Small intestine (tissue), 7 donors: ENCODE measurements around the gene AOAH. TPM values are rescaled to one million over a fixed set of nuclear protein-coding genes. Genes with fewer than 3 reads are reported as not detected.

Experiments
- DNase-seq, 2 donors: peaks; one replicate each; pipeline versions ENCODE4 v3.0.0 to v3.0.0-alpha.2; 2013
- FAIRE-seq: peaks from 2 replicates; lab custom pipeline; 2012; peaks lifted over from hg19 to GRCh38; lab: Jason Lieb, UNC
- H3K27ac ChIP-seq, 3 donors: one replicate each; pipeline ENCODE4 v1.5.1; 2013; ENCODE audit warnings: low read length in 2 of 3, mild to moderate bottlenecking in 2 of 3, control low read depth in 1 of 3, inconsistent platforms in 1 of 3, low read depth in 1 of 3, moderate library complexity in 1 of 3
- H3K27me3 ChIP-seq, 3 donors: one replicate each; pipeline ENCODE4 v1.6.1; 2013; ENCODE audit warnings: low read length in 3 of 3, inconsistent platforms in 1 of 3; ENCODE audit not compliant: control insufficient read depth in 3 of 3, insufficient read depth in 3 of 3
- H3K36me3 ChIP-seq, 3 donors: one replicate each; pipeline ENCODE4 v1.6.1; 2013; ENCODE audit warnings: low read length in 3 of 3, inconsistent platforms in 1 of 3, low read depth in 1 of 3, mild to moderate bottlenecking in 1 of 3, moderate library complexity in 1 of 3; ENCODE audit not compliant: control insufficient read depth in 3 of 3, insufficient read depth in 2 of 3
- H3K4me1 ChIP-seq, 3 donors: one replicate each; pipeline ENCODE4 v1.6.1; 2013; ENCODE audit warnings: low read length in 2 of 3, inconsistent platforms in 1 of 3, low read depth in 1 of 3, mild to moderate bottlenecking in 1 of 3, moderate library complexity in 1 of 3; ENCODE audit not compliant: control insufficient read depth in 3 of 3, insufficient read depth in 2 of 3
- H3K4me3 ChIP-seq, 3 donors: one replicate each; pipeline ENCODE4 v1.5.1; 2013; ENCODE audit warnings: low read length in 3 of 3, control low read depth in 1 of 3, inconsistent platforms in 1 of 3, low read depth in 1 of 3, mild to moderate bottlenecking in 1 of 3, moderate library complexity in 1 of 3
- H3K9me3 ChIP-seq, 2 donors: one replicate each; pipeline ENCODE4 v1.6.1; 2013; ENCODE audit warnings: low read depth in 1 of 2, low read length in 1 of 2; ENCODE audit not compliant: control insufficient read depth in 2 of 2, insufficient read depth in 1 of 2
- WGBS, 3 donors: extraction: QIAGEN DNeasy Blood & Tissue Kit; methylation state at CpG; one replicate each; pipeline ENCODE4 v1.1.7; 2013; 5-methylcytosine and 5-hydroxymethylcytosine counted together
- polyA plus RNA-seq, 4 donors: library from polyadenylated mRNA; stranded (reverse) in 3 of 4; unstranded in 1 of 4; fragments of 200-250 nt in 3 of 4; fragments of 120-200 nt in 1 of 4; gene quantifications; one replicate each; pipeline versions ENCODE4 v1.2.1 to v1.2.3, GENCODE V29; 2013
- donor health status: healthy with polysubstance abuse.
- donor health status: control.
- donor health status: control.
- donor health status: Bipolar disorder and iron deficiency.
- donor health status: healthy.

AOAH gene
- polyA plus RNA-seq, 4 donors, result 2.9 to 20.4 (median 8.4) TPM

- Histone ChIP-seq H3K4me1 (peaks cover 0 to 3% (median 0%) of the 10 kb centered on the region in 3 donors), H3K27me3 (no peaks in the 10 kb centered on the region), H3K9me3 (no peaks in the 10 kb centered on the region), H3K4me3 (no peak overlapping the region), H3K36me3 (no peaks in the 10 kb centered on the region), H3K27ac (peak overlapping the region in 1 of 3 donors; percentile 33)
- no peak for FAIRE-seq
- WGBS, 3 donors, result 59 to 79% (median 63%) methylated on average over 8 of the region's 8 CpGs
- DNase-seq, result peak in 1 of 2 donors; percentile 57
Observed at GRCh38 chr7:36639826-36640225, 84.5 kb downstream of the AOAH start.

- H3K27me3 ChIP-seq, result no peaks in the 10 kb centered on the region
- no peaks in the 10 kb centered on the region for H3K36me3 ChIP-seq
- DNase-seq (no peak), FAIRE-seq (no peak)
- no peaks in the 10 kb centered on the region for H3K9me3 ChIP-seq
- WGBS, 3 donors, result 87 to 90% (median 87%) methylated on average over 3 of the region's 3 CpGs
- no peak overlapping the region for H3K4me3 ChIP-seq
- peaks cover 0 to 12% (median 2%) of the 10 kb centered on the region in 3 donors for H3K4me1 ChIP-seq
- peak overlapping the region in 2 of 3 donors; percentile 32 to 41 for H3K27ac ChIP-seq
Observed at GRCh38 chr7:36638586-36639263, 85.6 kb downstream of the AOAH start.

GRCh38 chr7:36638140-36638539, 86.2 kb downstream of the AOAH start:
- H3K27ac ChIP-seq, result no peak overlapping the region
- no peaks in the 10 kb centered on the region for H3K9me3 ChIP-seq
- FAIRE-seq (no peak), DNase-seq (no peak)
- peaks cover 0 to 13% (median 2%) of the 10 kb centered on the region in 3 donors for H3K4me1 ChIP-seq
- no peak overlapping the region for H3K4me3 ChIP-seq
- no peaks in the 10 kb centered on the region for H3K27me3 ChIP-seq
- H3K36me3 ChIP-seq, result no peaks in the 10 kb centered on the region
- WGBS, 3 donors, result 86 to 90% (median 88%) methylated on average over 5 of the region's 5 CpGs

- Histone ChIP-seq H3K27me3 (no peaks in the 10 kb centered on the region), H3K27ac (no peak overlapping the region), H3K36me3 (no peaks in the 10 kb centered on the region), H3K9me3 (no peaks in the 10 kb centered on the region), H3K4me1 (peaks cover 0 to 13% (median 2%) of the 10 kb centered on the region in 3 donors), H3K4me3 (no peak overlapping the region)
- FAIRE-seq (no peak), DNase-seq (no peak)
- WGBS, 3 donors, result 71 to 85% (median 84%) methylated on average over 4 of the region's 4 CpGs
Observed at GRCh38 chr7:36637417-36637816, 86.9 kb downstream of the AOAH start.

GRCh38 chr7:36636126-36636525, 88.2 kb downstream of the AOAH start:
- no peaks in the 10 kb centered on the region for H3K27me3 ChIP-seq
- no peaks in the 10 kb centered on the region for H3K36me3 ChIP-seq
- H3K27ac ChIP-seq, result no peak overlapping the region
- no peak overlapping the region for H3K4me3 ChIP-seq
- peaks cover 0 to 13% (median 2%) of the 10 kb centered on the region in 3 donors for H3K4me1 ChIP-seq
- WGBS, 3 donors, result 63 to 76% (median 68%) methylated on average over 5 of the region's 5 CpGs
- DNase-seq (no peak), FAIRE-seq (no peak)
- no peaks in the 10 kb centered on the region for H3K9me3 ChIP-seq

- H3K27me3 ChIP-seq, result no peaks in the 10 kb centered on the region
- H3K4me3 ChIP-seq, result no peak overlapping the region
- H3K9me3 ChIP-seq, result no peaks in the 10 kb centered on the region
- DNase-seq, result no peak
- no peaks in the 10 kb centered on the region for H3K36me3 ChIP-seq
- WGBS, 3 donors, result 74 to 88% (median 83%) methylated on average over 3 of the region's 3 CpGs
- FAIRE-seq, result no peak
- H3K27ac ChIP-seq, result no peak overlapping the region
- H3K4me1 ChIP-seq, result peaks cover 0 to 13% (median 2%) of the 10 kb centered on the region in 3 donors
Observed at GRCh38 chr7:36635091-36635490, 89.2 kb downstream of the AOAH start.

- Histone ChIP-seq H3K36me3 (no peaks in the 10 kb centered on the region), H3K4me3 (no peak overlapping the region), H3K4me1 (peaks cover 0 to 13% (median 2%) of the 10 kb centered on the region in 3 donors), H3K27me3 (no peaks in the 10 kb centered on the region), H3K9me3 (no peaks in the 10 kb centered on the region), H3K27ac (no peak overlapping the region)
- DNase-seq (no peak), FAIRE-seq (no peak)
- 93 to 96% (median 95%) methylated on average over 9 of the region's 9 CpGs for WGBS, 3 donors
Observed at GRCh38 chr7:36633377-36633776, 90.9 kb downstream of the AOAH start.

GRCh38 chr7:36630112-36630650, 94.1 kb downstream of the AOAH start:
- no peak for DNase-seq
- Histone ChIP-seq H3K9me3 (no peaks in the 10 kb centered on the region), H3K27me3 (no peaks in the 10 kb centered on the region), H3K4me3 (no peak overlapping the region), H3K4me1 (peaks cover 0 to 13% (median 2%) of the 10 kb centered on the region in 3 donors), H3K36me3 (no peaks in the 10 kb centered on the region), H3K27ac (no peak overlapping the region)
- WGBS, 3 donors, result 76 to 83% (median 76%) methylated on average over 6 of the region's 6 CpGs
- no peak for FAIRE-seq
